ENCODE measurements around the gene CCDC34. TPM values are rescaled to one million over a fixed set of nuclear protein-coding genes. Genes with fewer than 3 reads are reported as not detected.

CCDC34 gene
- total and polyA plus RNA-seq, 3 donors from 2014 or later = 15.2 to 40.9 (median 24.2) TPM

DNA sequence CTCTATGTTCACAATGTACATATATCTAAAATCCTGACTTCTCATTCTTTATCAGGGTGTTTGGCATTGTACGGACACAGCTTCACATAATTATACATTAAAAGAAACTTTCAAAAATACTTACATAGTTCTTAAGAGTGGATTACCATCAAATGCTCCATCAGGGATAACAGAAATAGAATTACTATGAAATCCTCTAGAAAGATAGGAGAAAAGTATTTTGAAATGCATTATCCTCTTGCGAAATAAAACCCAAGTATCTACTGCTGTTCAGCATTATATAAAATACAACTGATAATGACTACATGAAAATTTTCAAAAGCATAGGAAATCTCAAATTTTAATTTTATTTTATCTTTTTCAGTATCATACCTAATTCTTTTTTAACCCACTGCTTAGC is 17.8 kb upstream of the CCDC34 start:
- Histone ChIP-seq H3K27ac (no peak overlapping the region), H3K4me3 (no peak overlapping the region), H3K27me3 (no peaks in the 10 kb centered on the region), H3K4me1 (no peaks in the 10 kb centered on the region), H3K36me3 (ENCODE audit: low read depth, missing control alignments) (peaks cover 2% of the 10 kb centered on the region), H3K9me3 (no peaks in the 10 kb centered on the region)
- 91 to 98% methylated on average over 2 of the region's 2 CpGs for WGBS, 2 donors
- TF ChIP-seq, protein P1, sequence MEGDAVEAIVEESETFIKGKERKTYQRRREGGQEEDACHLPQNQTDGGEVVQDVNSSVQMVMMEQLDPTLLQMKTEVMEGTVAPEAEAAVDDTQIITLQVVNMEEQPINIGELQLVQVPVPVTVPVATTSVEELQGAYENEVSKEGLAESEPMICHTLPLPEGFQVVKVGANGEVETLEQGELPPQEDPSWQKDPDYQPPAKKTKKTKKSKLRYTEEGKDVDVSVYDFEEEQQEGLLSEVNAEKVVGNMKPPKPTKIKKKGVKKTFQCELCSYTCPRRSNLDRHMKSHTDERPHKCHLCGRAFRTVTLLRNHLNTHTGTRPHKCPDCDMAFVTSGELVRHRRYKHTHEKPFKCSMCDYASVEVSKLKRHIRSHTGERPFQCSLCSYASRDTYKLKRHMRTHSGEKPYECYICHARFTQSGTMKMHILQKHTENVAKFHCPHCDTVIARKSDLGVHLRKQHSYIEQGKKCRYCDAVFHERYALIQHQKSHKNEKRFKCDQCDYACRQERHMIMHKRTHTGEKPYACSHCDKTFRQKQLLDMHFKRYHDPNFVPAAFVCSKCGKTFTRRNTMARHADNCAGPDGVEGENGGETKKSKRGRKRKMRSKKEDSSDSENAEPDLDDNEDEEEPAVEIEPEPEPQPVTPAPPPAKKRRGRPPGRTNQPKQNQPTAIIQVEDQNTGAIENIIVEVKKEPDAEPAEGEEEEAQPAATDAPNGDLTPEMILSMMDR (IDR thresholded peaks at IDR 0.05) = no peak
- no peak for TF ChIP-seq POLR2A (IDR thresholded peaks at IDR 0.05)
- intact Hi-C loops (cut with DNase I; ENCODE audit: low total_unique reads) = no loop called here
- no peak for DNase-seq

DNA sequence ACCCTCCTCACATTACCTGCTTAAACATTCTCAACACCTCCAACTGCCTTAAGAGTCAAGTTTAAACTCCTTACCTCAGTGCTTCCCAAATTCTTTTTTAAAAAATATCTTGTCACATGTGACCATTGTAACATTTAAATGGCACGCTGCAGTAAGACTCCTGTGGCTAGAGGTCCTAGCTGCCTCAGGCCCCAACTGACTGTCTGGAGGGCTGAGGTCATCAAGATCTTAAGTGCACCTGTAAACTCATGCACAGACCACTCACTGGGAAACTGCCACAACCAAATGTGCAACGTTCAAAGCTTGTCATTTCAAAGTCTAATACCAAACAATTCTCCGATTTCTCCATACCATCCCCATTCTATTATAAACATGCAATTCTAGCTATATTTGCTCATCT is 16.4 kb upstream of the CCDC34 start:
- intact Hi-C loops (cut with DNase I; ENCODE audit: low total_unique reads) = no loop called here
- no peak overlapping the region for H3K4me3 ChIP-seq
- no peak overlapping the region for H3K27ac ChIP-seq
- H3K36me3 ChIP-seq (ENCODE audit: low read depth, missing control alignments) = peaks cover 2% of the 10 kb centered on the region
- no peak for DNase-seq
- no peaks in the 10 kb centered on the region for H3K9me3 ChIP-seq
- 82 to 90% methylated on average over 3 of the region's 3 CpGs for WGBS, 2 donors
- H3K4me1 ChIP-seq = no peaks in the 10 kb centered on the region
- TF ChIP-seq, protein P1 (IDR thresholded peaks at IDR 0.05) = no peak
- no peak for TF ChIP-seq POLR2A (IDR thresholded peaks at IDR 0.05)
- no peaks in the 10 kb centered on the region for H3K27me3 ChIP-seq

DNA sequence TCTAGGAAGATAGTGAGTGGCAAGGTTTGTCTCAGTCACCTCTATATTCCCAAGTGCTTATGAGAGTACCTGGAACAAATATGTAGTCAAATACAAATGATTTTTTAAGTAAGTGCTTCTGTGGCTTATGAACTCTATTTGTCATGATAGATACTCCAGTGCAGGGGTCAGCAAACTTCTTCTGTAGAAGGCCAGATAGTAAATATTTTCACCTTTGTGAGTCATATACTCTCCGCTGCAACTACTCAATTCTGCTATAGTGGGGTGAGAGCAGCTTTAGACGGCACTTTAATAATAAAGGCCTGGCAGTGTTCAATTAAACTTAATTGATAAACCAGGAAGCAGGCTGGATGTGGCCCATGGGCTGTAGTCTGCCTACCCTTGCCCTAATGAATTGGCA is 12.4 kb upstream of the CCDC34 start:
- H3K4me1 ChIP-seq = no peaks in the 10 kb centered on the region
- intact Hi-C loops (cut with DNase I; ENCODE audit: low total_unique reads) = no loop called here
- H3K4me3 ChIP-seq = no peak overlapping the region
- H3K27me3 ChIP-seq = no peaks in the 10 kb centered on the region
- peaks cover 2% of the 10 kb centered on the region for H3K36me3 ChIP-seq (ENCODE audit: low read depth, missing control alignments)
- no peak overlapping the region for H3K27ac ChIP-seq
- no peak for DNase-seq
- H3K9me3 ChIP-seq = no peaks in the 10 kb centered on the region
- TF ChIP-seq POLR2A (IDR thresholded peaks at IDR 0.05) = no peak
- TF ChIP-seq, protein P1 (IDR thresholded peaks at IDR 0.05) = no peak
- WGBS, 2 donors = 91 to 93% methylated on average over 2 of the region's 2 CpGs

DNA sequence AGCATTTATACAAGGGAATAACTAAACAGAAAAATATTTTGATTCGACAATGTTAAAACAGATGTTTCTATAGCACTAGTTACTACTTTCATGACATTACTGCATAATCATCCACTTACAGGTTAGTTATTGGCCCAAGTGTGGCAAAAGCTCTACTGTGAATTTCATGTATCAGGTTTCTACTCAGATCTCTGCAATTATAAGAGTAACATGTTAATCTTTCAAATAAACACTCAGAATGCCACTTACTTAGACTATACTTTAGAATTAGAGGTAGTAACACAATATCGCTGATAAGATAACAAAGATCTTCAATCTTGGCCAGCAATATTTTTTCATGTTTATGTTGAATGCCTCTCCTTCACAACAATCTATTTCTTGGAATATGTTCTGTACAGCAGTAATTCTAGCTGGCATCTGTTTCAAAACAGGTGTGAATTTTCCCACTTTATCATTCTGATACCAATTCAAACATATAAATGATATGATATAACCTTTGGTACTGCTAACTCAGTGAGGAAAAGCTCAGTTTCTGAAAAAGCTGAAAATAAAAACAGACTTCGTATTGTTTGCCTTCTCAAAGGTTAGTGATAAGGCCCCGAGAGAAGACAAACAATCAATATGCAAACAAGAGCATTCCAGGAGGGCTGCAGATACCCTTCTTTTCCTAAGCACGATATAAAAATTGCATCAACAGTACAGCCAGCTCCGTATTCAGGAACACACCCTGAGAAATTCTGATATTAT is 11.0 kb upstream of the CCDC34 start:
- H3K36me3 ChIP-seq (ENCODE audit: low read depth, missing control alignments) = peaks cover 2% of the 10 kb centered on the region
- H3K27me3 ChIP-seq = no peaks in the 10 kb centered on the region
- no peaks in the 10 kb centered on the region for H3K4me1 ChIP-seq
- H3K27ac ChIP-seq = no peak overlapping the region
- 72 to 88% methylated on average over 6 of the region's 6 CpGs for WGBS, 2 donors
- no peak overlapping the region for H3K4me3 ChIP-seq
- no peaks in the 10 kb centered on the region for H3K9me3 ChIP-seq
- intact Hi-C loops (cut with DNase I; ENCODE audit: low total_unique reads) = no loop called here
- DNase-seq = no peak
- TF ChIP-seq, protein P1 (IDR thresholded peaks at IDR 0.05) = no peak
- TF ChIP-seq POLR2A (IDR thresholded peaks at IDR 0.05) = no peak

DNA sequence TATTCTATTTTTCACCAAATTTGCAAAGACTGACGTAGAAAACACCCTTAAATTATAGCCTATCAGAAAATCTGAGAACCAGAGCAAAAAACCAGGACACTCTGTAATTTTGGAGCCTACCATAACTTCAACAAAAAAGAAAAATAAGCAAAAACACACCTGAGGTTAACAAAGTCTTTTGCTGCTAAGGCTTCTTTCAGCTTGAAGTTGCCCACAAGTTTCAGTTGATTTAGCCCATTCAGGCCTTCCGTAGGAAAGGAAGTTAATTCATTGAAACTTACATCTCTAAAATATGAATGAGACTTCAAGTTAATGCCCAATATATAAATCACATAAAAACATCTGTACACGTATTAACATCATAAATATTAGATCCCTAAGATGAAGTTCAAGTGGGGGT is 10.4 kb upstream of the CCDC34 start:
- Histone ChIP-seq H3K27me3 (no peaks in the 10 kb centered on the region), H3K36me3 (ENCODE audit: low read depth, missing control alignments) (peaks cover 2% of the 10 kb centered on the region), H3K4me1 (no peaks in the 10 kb centered on the region), H3K4me3 (no peak overlapping the region), H3K9me3 (no peaks in the 10 kb centered on the region), H3K27ac (no peak overlapping the region)
- intact Hi-C loops (cut with DNase I; ENCODE audit: low total_unique reads) = no loop called here
- TF ChIP-seq, protein P1 (IDR thresholded peaks at IDR 0.05) = no peak
- TF ChIP-seq POLR2A (IDR thresholded peaks at IDR 0.05) = no peak
- DNase-seq = no peak
- 89 to 90% methylated on average over 3 of the region's 3 CpGs for WGBS, 2 donors

Data from testis (tissue), 3 donors.